Naive B cell (primary cell): ENCODE measurements around the gene HILPDA. TPM values are rescaled to one million over a fixed set of nuclear protein-coding genes. Genes with fewer than 3 reads are reported as not detected.
A peak's percentile ranks its signal among the peaks of the same experiment; 100 is the strongest.
"Not testable (repeated sequence)": the region's sequence is repeated elsewhere in the genome, so short reads cannot be mapped to it uniquely, and the experiment has no call there.

Source experiments
- ATAC-seq, 2 donors: fragments of 150-1000 bp; cut with Tn5 transposase; 2 replicates each; pipeline ENCODE4 v1.10.0; 2021; ENCODE audit warnings: low read depth in 2 of 2, mild to moderate bottlenecking in 2 of 2, moderate library complexity in 2 of 2
- DNase-seq: peaks from one replicate; pipeline ENCODE4 v3.0.0; 2022
- H3K27ac Mint-ChIP-seq, 6 donors: one replicate each; pipeline ENCODE4 v1.8.0; 2020 to 2022; ENCODE audit warnings: mild to moderate bottlenecking in 6 of 6, mixed read lengths in 6 of 6, moderate library complexity in 5 of 6, inconsistent platforms in 2 of 6
- H3K27me3 Mint-ChIP-seq, 3 donors: one replicate each; pipeline ENCODE4 v1.8.0; 2021 to 2022; ENCODE audit warnings: mixed read lengths in 3 of 3, mild to moderate bottlenecking in 1 of 3
- H3K36me3 Mint-ChIP-seq, 2 donors: one replicate each; pipeline ENCODE4 v1.8.0; 2020 to 2022; ENCODE audit warnings: mixed read lengths in 2 of 2, inconsistent platforms in 1 of 2, mild to moderate bottlenecking in 1 of 2
- H3K4me1 Mint-ChIP-seq, 3 donors: one replicate each; pipeline ENCODE4 v1.8.0; 2020 to 2022; ENCODE audit warnings: mixed read lengths in 3 of 3, inconsistent platforms in 1 of 3, mild to moderate bottlenecking in 1 of 3, moderate library complexity in 1 of 3
- H3K4me3 Mint-ChIP-seq, 8 donors: one replicate each; pipeline ENCODE4 v1.8.0; 2020 to 2022; ENCODE audit warnings: mild to moderate bottlenecking in 8 of 8, mixed read lengths in 8 of 8, moderate library complexity in 8 of 8, inconsistent platforms in 2 of 8
- H3K9me3 Mint-ChIP-seq, 7 donors: one replicate each; pipeline ENCODE4 v1.8.0; 2020 to 2022; ENCODE audit warnings: mixed read lengths in 7 of 7, mild to moderate bottlenecking in 5 of 7, inconsistent platforms in 2 of 7, moderate library complexity in 1 of 7
- polyA plus RNA-seq, 6 donors: library from polyadenylated mRNA; unstranded; fragments of 300-500 nt; fragmentation: Illumina TruSeq; gene quantifications; one replicate each; pipeline ENCODE4 v1.2.3, GENCODE V29; 2021; ENCODE audit warnings: low read depth in 6 of 6

Gene HILPDA
- polyA plus RNA-seq, 6 donors from 2014 or later, result 11.2 to 20.3 (median 13.1) TPM

DNA sequence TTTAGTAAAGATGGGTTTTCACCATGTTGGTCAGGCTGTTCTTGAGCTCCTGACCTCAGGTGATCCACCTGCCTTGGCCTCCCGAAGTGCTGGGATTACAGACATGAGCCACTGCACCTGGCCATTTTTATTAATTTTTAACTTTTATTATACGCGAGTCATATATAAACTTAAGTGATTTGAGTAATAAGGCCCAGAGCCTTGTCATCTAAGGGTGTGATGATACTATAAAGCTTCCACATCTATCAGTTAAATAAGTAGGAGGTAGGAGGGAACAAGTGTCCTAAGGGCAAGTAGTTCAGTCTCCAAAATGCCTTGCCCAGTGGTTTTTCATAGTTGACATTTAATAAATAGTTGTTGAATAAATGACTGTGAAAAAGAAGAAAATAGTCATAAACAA, 13.3 kb upstream of the HILPDA start:
- H3K27ac Mint-ChIP-seq, result no peak overlapping the region
- no peaks in the 10 kb centered on the region for H3K27me3 Mint-ChIP-seq
- H3K4me3 Mint-ChIP-seq, result no peak overlapping the region
- H3K36me3 Mint-ChIP-seq, result no peaks in the 10 kb centered on the region
- ATAC-seq (no peak), DNase-seq (no peak)
- peaks cover 25 to 27% (median 26%) of the 10 kb centered on the region in 3 donors for H3K4me1 Mint-ChIP-seq
- H3K9me3 Mint-ChIP-seq, result no peaks in the 10 kb centered on the region

DNA sequence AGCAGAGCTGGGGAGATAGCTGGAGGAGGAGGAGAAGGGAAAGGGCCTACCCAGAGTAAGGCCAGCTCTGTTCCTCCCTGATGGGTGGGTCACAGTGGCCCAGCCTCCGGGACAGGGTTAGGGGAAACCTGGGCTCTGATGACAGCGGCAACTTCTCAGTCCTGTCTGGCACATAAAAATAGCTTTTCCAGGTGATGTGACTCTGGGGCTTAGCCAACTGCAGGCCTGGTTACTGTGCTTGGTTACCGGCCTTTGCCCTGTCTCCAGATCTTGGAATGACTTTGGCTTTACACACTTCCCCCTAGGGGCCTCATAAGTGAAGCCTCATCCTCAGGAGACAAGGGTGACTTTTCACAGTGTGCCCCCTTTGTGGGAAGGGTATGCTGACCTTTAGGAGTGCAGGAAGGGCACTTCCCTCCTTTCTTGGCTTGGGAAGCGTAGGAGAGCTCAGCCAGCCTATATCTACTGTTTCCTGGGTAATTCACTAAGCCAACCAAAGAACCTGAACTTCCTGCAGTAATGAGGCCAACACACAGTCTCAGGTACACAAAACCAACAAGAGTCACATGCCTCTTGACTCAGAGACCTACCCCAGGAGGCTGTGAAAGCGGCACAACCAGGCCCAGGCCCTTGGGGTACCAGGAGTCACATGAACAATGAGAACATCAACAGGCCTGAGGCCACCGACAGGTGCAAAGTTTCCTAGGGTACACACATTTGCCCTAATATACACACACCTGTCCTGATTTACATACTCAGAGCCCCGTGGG, 11.7 kb upstream of the HILPDA start:
- H3K27ac Mint-ChIP-seq, result peak overlapping the region in 2 of 6 donors; percentile 39 to 69
- ATAC-seq (peak in 1 of 2 donors; percentile 60), DNase-seq (no peak)
- H3K36me3 Mint-ChIP-seq, result no peaks in the 10 kb centered on the region
- no peaks in the 10 kb centered on the region for H3K27me3 Mint-ChIP-seq
- no peak overlapping the region for H3K4me3 Mint-ChIP-seq
- no peaks in the 10 kb centered on the region for H3K9me3 Mint-ChIP-seq
- H3K4me1 Mint-ChIP-seq, result peaks cover 10 to 13% (median 10%) of the 10 kb centered on the region in 3 donors

DNA sequence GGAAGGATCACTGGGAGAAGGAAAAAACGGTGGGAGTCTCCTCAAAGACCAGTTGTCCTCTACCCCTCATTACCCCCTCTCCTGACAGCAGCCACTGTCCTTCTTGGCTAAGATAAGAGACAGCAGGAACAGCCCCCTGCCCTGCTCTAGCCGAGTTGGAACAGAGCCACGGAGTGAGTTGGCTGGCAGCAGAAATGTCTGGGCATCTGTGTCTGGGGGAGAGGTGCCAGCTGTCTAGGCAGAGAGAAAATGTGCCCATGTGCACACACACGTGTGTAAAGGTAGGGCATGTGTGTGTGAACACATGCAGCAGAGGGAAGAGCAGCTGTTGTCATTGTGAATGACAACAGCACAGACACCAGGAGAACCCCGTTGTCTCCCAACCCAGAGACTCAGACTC, 9.4 kb upstream of the HILPDA start:
- Mint-ChIP-seq H3K27ac (no peak overlapping the region), H3K27me3 (no peaks in the 10 kb centered on the region), H3K9me3 (no peaks in the 10 kb centered on the region), H3K4me1 (peaks cover 6 to 9% (median 6%) of the 10 kb centered on the region in 3 donors), H3K4me3 (no peak overlapping the region), H3K36me3 (no peaks in the 10 kb centered on the region)
- ATAC-seq (no peak), DNase-seq (no peak)

DNA sequence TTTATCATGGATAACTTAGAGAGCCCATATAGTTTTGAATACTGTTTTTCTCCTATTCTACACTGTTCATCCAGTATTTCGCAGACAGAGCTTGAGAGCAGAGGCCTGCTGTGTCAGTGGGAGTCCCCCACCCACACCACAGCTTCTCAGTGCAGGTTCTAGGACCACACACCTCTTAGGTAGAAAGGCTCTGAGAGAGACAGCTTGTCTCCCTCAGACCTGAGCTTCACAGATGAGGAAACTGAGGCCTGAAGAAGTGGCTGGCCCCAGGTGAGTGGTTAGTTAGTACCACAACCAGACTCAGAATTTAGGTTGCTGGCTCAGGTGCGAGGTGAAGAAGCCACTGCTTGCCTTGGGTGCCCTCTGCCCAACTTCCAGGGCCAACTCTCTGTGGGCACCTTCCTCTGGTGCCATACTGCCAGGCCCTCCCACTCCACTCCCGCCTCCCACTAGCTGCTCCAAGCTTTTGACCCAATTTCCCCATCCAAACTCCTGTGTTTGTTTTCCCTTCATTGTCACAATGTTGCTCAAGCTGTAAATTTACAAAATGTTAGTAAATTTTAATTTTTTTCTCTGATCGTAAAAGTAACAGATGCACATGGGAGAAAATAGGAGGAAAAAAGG, 7.6 kb upstream of the HILPDA start:
- peaks cover 6 to 9% (median 6%) of the 10 kb centered on the region in 3 donors for H3K4me1 Mint-ChIP-seq
- H3K36me3 Mint-ChIP-seq, result no peaks in the 10 kb centered on the region
- H3K4me3 Mint-ChIP-seq, result no peak overlapping the region
- H3K27ac Mint-ChIP-seq, result peak overlapping the region in 1 of 6 donors; percentile 59
- DNase-seq, result no peak
- no peaks in the 10 kb centered on the region for H3K27me3 Mint-ChIP-seq
- no peak for ATAC-seq
- no peaks in the 10 kb centered on the region for H3K9me3 Mint-ChIP-seq

DNA sequence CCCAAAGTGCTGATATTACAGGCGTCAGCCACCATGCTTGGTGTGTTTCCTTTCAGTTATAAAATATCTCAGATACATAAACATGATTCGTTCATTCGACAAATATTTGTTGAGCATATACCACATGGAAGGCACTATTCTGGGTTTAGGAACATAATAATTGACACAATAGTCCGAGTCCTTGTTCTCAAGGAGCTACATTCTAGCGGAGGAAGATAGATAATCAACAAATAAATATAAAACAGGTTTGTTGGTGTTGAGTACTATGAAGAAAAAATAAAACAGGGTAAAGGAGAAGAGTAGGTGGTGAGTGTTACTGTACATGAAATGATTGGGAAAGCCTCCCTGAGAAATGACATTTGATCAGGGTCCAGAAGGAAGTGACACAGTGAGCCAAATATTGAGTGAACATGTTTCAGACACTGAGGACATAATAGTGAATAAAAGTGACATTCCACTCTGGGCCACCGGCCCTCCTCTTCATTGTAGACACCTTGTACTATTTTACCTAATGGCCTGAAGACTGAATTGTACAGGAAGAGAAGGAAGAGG, 6.9 kb upstream of the HILPDA start:
- H3K9me3 Mint-ChIP-seq, result no peaks in the 10 kb centered on the region
- H3K27ac Mint-ChIP-seq, result peak overlapping the region in 1 of 6 donors; percentile 86
- H3K4me1 Mint-ChIP-seq, result peaks cover 5 to 6% (median 6%) of the 10 kb centered on the region in 3 donors
- no peak for DNase-seq
- H3K36me3 Mint-ChIP-seq, result no peaks in the 10 kb centered on the region
- no peaks in the 10 kb centered on the region for H3K27me3 Mint-ChIP-seq
- ATAC-seq, result no peak
- H3K4me3 Mint-ChIP-seq, result no peak overlapping the region

DNA sequence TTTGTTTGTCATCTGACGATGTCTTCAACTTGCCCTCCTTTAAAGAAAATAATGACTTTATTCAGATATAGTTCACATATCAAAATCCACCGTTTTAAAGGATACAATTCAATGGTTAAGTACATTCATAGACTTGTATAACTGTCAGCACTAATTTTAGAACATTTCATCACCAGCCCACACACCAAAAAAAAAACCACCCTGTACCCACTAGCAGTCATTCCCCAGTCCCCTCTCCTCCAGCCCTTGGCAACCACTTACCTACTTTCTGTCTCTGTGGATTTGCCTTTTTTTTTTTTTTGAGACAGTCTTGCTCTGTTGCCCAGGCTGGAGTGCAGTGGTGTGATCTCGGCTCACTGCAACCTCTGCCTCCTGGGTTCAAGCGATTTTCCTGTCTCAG, 5.3 kb upstream of the HILPDA start:
- H3K36me3 Mint-ChIP-seq, result no peaks in the 10 kb centered on the region
- no peak overlapping the region for H3K4me3 Mint-ChIP-seq
- no peaks in the 10 kb centered on the region for H3K9me3 Mint-ChIP-seq
- no peaks in the 10 kb centered on the region for H3K27me3 Mint-ChIP-seq
- peaks cover 0 to 9% (median 3%) of the 10 kb centered on the region in 3 donors for H3K4me1 Mint-ChIP-seq
- H3K27ac Mint-ChIP-seq, result peak overlapping the region in 2 of 6 donors; percentile 44 to 49
- ATAC-seq (peak; percentile 5 to 10), DNase-seq (no peak)

DNA sequence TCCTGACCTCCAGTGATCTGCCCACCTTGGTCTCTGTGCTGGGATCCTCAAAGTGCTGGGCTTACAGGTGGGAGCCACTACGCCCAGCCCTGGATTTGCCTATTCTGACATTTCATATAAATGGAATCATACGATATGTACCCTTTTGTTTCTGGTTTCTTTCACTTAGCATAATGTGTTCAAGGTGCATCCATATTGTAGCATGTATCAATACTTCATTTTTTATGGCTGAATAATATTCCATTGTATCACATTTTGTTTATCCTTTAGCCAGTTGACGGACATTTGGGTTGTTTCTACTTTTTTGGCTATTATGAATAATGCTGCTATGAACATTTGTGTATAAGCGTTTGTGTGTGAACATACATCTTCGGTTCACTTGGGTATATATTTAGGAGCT, 4.8 kb upstream of the HILPDA start:
- H3K27ac Mint-ChIP-seq, result no peak overlapping the region
- no peak overlapping the region for H3K4me3 Mint-ChIP-seq
- peaks cover under 1 to 10% (median 3%) of the 10 kb centered on the region in 3 donors for H3K4me1 Mint-ChIP-seq
- H3K9me3 Mint-ChIP-seq, result no peaks in the 10 kb centered on the region
- no peaks in the 10 kb centered on the region for H3K36me3 Mint-ChIP-seq
- H3K27me3 Mint-ChIP-seq, result no peaks in the 10 kb centered on the region
- ATAC-seq (no peak), DNase-seq (no peak)

DNA sequence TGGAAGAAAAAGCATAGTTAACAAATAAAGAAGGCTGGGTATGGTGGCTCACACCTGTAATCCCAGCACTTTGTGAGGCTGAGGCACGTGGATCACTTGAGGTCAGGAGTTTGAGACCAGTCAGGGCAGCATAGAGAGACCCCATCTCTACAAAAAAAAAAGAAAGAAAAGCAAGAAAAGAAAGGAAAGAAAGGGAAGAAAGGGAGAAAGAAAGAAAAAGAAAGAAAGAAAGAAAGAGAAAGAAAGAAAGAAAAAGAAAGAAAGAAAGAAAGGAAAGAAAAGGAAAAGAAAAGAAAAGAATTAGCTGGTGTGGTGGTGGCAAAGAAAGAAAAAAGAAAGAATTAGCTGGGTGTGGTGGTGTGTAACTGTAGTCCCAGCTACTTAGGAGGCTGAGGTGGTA, 3.1 kb upstream of the HILPDA start:
- Mint-ChIP-seq H3K27me3 (no peaks in the 10 kb centered on the region), H3K27ac (peak overlapping the region in 1 of 6 donors; percentile 70), H3K9me3 (no peaks in the 10 kb centered on the region), H3K36me3 (no peaks in the 10 kb centered on the region), H3K4me3 (peak overlapping the region in 3 of 8 donors; percentile 3 to 76 (median 66)), H3K4me1 (peaks cover 8 to 24% (median 17%) of the 10 kb centered on the region in 3 donors)
- DNase-seq (no peak), ATAC-seq (no peak)

DNA sequence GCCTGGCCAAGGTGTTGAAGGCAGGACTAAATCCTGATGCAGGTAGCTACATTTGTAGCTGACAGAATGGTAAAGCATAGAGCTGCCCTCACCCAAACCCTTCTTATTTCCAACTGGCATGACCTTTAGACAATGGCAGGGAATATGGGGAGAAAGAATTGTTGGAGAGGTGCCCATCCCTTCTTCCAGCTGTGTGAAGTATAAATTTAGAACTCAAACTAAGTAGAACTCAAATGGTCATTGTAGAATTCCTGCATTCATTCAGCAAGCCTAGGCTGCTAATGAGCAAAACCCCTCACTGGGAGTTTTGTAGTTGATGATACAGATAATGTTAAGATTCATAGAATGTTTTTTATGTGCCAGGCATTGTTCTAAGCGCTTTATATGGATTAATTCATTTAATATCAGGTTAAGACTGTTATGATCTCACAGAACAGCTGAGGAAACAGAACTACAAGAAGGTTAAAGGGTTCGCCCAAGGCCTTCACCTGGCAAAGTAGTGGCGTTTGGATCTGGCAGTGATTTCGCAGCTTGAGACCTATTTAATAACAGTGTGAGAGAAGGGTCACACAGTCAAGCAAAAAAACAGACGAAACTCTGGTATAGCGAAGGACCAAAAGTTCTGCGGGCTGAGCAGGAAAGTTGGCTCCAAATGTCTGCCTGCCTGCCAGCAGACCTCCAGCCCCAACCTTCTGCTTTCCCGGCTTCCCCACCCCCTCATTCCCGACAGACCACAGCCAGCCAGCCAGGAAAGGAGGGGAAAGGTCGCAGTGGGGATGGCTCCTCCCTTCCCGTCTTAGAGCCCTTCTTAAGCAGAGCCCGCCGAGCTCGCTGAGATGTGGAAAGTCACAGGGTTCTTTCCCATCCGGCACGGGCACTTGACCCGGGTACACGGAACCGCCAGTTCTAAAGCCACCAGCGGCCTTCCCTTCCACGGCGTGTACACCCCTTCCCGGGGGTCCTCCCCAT, 1.6 kb upstream of the HILPDA start:
- no peaks in the 10 kb centered on the region for H3K27me3 Mint-ChIP-seq
- no peaks in the 10 kb centered on the region for H3K9me3 Mint-ChIP-seq
- H3K4me1 Mint-ChIP-seq, result peaks cover 12 to 34% (median 23%) of the 10 kb centered on the region in 3 donors
- H3K4me3 Mint-ChIP-seq, result peak overlapping the region in 7 of 8 donors; percentile 17 to 96 (median 43)
- peak overlapping the region in 5 of 6 donors; percentile 38 to 97 (median 81) for H3K27ac Mint-ChIP-seq
- ATAC-seq, result no peak
- DNase-seq, result no peak
- H3K36me3 Mint-ChIP-seq, result no peaks in the 10 kb centered on the region

DNA sequence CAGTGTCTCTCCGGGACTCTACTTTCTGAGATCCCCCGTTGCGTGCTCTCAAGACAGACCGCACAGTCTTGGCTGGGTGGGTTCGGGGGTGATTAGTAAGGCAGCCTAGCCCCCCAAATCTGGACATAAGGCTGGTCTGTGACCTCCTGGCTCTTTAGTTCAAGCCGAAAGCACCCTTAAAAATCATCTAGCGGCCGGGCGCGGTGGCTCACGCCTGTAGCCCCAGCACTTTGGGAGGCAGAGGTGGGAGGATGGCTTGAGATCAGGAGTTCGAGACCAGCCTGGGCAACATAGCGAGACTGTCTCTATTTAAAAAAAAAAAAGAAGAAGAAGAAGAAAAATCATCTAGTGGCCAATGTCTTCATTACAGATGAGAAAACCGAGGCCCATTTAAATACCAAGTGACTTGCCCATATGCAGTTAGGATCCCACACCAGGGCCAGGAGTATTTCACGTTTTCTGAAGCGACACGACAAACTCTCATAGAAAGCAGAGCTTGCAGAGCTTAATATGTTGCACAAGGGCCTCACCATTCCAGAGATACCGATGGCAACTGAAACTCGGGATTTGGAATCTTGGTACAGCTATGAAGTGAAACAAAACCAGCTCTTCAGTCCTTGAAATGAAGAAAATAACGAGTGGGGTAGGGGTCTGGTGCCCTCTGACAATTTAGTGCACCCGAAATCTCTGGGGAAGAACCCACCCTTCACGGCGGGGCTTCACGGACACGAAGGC, 703 bp upstream of the HILPDA start:
- ATAC-seq (no peak), DNase-seq (no peak)
- Mint-ChIP-seq H3K9me3 (no peaks in the 10 kb centered on the region), H3K36me3 (no peaks in the 10 kb centered on the region), H3K4me1 (peaks cover 21 to 42% (median 31%) of the 10 kb centered on the region in 3 donors), H3K27ac (peak overlapping the region; percentile 90 to 100 (median 98)), H3K27me3 (no peaks in the 10 kb centered on the region), H3K4me3 (peak overlapping the region; percentile 89 to 99 (median 95))

DNA sequence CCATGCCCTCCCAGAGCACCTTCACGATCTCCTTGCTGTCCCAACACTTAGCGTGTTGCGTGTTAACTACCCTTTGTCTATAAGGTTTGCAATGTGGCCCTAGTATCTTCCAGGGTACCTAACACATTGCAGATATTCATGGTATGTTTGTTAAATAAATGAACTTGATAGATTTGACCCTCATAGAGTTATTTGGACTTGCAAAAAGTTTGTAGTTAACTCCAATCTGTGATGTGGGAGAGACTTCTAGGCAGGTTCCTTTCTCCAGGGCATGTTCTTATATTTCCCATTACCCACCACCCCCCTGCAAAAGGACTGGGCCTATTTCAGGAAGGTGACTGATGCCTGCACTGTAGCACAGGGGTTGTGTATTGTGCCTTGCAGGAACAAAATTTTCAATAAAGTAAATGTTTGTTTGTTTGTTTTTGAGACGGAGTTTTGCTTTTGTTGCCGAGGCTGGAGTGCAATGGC, 612 bp downstream of the HILPDA start:
- H3K27ac Mint-ChIP-seq, result peak overlapping the region in 5 of 6 donors; percentile 80 to 96 (median 88)
- ATAC-seq (peak in 1 of 2 donors; percentile 0), DNase-seq (no peak)
- H3K9me3 Mint-ChIP-seq, result no peaks in the 10 kb centered on the region
- H3K27me3 Mint-ChIP-seq, result no peaks in the 10 kb centered on the region
- peak overlapping the region; percentile 89 to 99 (median 95) for H3K4me3 Mint-ChIP-seq
- no peaks in the 10 kb centered on the region for H3K36me3 Mint-ChIP-seq
- peaks cover 21 to 42% (median 31%) of the 10 kb centered on the region in 3 donors for H3K4me1 Mint-ChIP-seq

DNA sequence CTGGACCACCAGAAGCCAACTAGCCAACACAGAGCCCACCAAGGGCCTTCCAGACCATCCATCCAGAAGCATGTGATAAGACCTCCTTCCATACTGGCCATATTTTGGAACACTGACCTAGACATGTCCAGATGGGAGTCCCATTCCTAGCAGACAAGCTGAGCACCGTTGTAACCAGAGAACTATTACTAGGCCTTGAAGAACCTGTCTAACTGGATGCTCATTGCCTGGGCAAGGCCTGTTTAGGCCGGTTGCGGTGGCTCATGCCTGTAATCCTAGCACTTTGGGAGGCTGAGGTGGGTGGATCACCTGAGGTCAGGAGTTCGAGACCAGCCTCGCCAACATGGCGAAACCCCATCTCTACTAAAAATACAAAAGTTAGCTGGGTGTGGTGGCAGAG, 1.7 kb downstream of the HILPDA start:
- H3K36me3 Mint-ChIP-seq, H3K9me3 Mint-ChIP-seq, ATAC-seq, DNase-seq, H3K27me3 Mint-ChIP-seq, H3K27ac Mint-ChIP-seq: not testable (repeated sequence)
- Mint-ChIP-seq H3K4me1 (peaks cover 21 to 42% (median 31%) of the 10 kb centered on the region in 3 donors), H3K4me3 (peak overlapping the region in 5 of 8 donors; percentile 89 to 96 (median 95))
